ENCODE results near the gene HPSE.
A peak's percentile ranks its signal among the peaks of the same experiment; 100 is the strongest.
"Not testable (repeated sequence)": the region's sequence is repeated elsewhere in the genome, so short reads cannot be mapped to it uniquely, and the experiment has no call there.

The HPSE gene

DNA sequence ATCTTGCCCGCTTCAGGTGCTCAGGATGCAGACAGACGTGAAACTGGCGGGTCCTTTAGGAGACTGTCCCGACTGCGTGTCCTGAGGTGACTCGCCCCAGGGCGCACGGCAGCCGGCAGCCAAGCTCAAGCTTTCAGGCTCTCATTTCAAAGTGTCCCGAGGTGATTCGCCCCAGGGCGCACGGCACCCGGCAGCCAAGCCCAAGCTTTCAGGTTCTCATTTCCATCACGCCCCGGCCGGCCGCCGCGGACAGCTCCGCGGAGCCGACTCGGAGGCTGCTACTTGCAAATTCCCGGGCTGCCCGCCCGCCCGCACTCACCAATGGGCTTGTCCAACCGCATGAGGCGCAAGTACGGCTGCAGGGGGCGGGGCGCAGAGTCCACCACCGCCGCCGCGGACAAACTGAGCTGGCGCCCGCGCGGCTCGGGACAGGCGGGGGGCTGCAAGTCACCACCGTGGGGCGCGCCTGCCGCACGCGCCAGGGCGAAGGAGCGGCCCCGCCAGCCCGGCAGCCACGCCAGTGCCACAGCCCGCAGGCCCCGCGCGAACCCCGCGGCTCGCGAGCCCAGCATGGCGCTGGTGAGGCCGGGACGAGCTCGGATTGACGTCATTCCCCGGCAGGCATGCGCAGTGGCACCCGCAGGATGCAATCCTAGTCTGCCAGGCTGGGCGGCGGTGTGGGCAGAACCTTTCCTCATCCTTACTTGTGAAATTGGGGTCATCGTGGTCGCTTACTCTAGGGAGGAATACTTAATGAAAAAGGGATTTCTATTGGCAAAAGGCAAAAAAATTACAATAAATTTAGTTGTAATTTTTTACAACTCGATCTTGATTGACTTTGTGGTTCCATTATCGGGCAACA is 50.2 kb downstream of the HPSE start, which contains the start of gene COQ2:
TSS of gene COQ2 (minus strand) at position 606 of the 862 bp plus-strand sequence. CDS start at position 572, 34 bp downstream.
- peak; percentile 72 for DNase-seq (ENCODE audit: low read depth, low spot score)
- H3K4me3 ChIP-seq (ENCODE audit: low read length): peak within 1 kb of the TSS; percentile 86; the same call in 1 of the 2 replicates
- H3K36me3 ChIP-seq (ENCODE audit: control insufficient read depth, insufficient read depth, low read length): no peaks in the 10 kb centered on the region
- H3K9me3 ChIP-seq (ENCODE audit: control insufficient read depth, insufficient read depth, low read length): no peaks in the 10 kb centered on the region
- H3K27me3 ChIP-seq (ENCODE audit: control insufficient read depth, insufficient read depth, low read length): no peaks in the 10 kb centered on the region; the same call in 1 of the 2 replicates
- no CpG with 5 or more reads among the region's 76 CpGs for WGBS (ENCODE audit: insufficient coverage, insufficient read length)
- H3K4me1 ChIP-seq (ENCODE audit: control insufficient read depth, insufficient read depth, low read length): no peaks in the 10 kb centered on the region
- no peak within 1 kb of the TSS for H3K27ac ChIP-seq (ENCODE audit: low read length)

DNA sequence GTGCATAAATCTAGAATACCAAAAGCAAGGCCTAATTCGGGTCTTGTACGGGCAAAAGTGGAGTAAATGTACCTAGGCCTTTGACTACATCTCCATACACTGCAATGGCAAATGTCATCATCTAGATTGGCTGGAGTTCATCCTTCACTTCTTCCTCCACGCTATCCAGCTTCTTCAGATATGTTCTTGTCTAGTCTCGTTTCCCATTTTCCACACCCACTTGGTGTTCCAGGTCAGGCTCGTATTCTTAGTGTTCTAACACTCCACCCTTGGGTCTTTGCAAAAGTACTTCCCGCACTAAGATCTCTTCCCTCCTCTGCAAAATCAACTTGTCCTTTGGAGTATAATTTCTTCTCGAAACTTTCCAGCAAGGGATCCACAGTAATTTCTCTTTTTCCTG is 51.5 kb downstream of the HPSE start:
- no peak overlapping the region for H3K4me3 ChIP-seq (ENCODE audit: low read length)
- DNase-seq (ENCODE audit: low read depth, low spot score): no peak

DNA sequence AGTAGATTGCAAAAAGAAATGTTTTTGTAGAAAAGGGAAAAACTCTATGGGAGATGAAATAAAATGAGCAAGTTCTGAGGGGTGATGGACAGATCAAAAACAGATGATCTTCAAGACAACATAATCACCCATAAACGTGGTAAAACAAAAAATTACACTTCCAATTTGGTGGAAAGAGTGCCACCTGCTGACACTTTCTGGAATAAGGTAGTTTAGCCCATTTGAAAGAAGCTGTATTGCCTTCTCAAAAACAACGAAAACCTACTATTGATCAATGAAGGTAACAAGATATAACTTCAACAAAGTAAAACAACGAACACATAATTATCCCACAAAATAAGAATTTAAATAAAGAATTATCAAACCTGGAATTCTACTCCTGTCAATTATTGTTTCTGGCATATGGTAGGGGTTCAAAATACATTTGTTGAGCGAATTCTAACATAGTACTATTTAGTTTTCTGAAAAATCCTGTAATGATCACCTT is 52.6 kb downstream of the HPSE start:
- Histone ChIP-seq H3K9me3 (ENCODE audit: control insufficient read depth, insufficient read depth, low read length) (no peaks in the 10 kb centered on the region), H3K36me3 (ENCODE audit: control insufficient read depth, insufficient read depth, low read length) (no peaks in the 10 kb centered on the region; the same call in 1 of the 2 replicates), H3K4me3 (ENCODE audit: low read length) (no peak overlapping the region), H3K27me3 (ENCODE audit: control insufficient read depth, insufficient read depth, low read length) (no peaks in the 10 kb centered on the region; the same call in 1 of the 2 replicates), H3K27ac (ENCODE audit: low read length) (no peak overlapping the region), H3K4me1 (ENCODE audit: control insufficient read depth, insufficient read depth, low read length) (no peaks in the 10 kb centered on the region)
- no peak for DNase-seq (ENCODE audit: low read depth, low spot score)
- WGBS (ENCODE audit: insufficient coverage, insufficient read length): 100% methylated on average over 1 of the region's 4 CpGs

More for the DNA sequence above, 51.5 kb downstream of the HPSE start:
- Histone ChIP-seq H3K27me3 (ENCODE audit: control insufficient read depth, insufficient read depth, low read length) (no peaks in the 10 kb centered on the region; the same call in 1 of the 2 replicates), H3K9me3 (ENCODE audit: control insufficient read depth, insufficient read depth, low read length) (no peaks in the 10 kb centered on the region), H3K27ac (ENCODE audit: low read length) (no peak overlapping the region), H3K4me1 (ENCODE audit: control insufficient read depth, insufficient read depth, low read length) (no peaks in the 10 kb centered on the region), H3K36me3 (ENCODE audit: control insufficient read depth, insufficient read depth, low read length) (no peaks in the 10 kb centered on the region; the same call in 1 of the 2 replicates)
- WGBS (ENCODE audit: insufficient coverage, insufficient read length): no CpG with 5 or more reads among the region's 7 CpGs

- no peak overlapping the region for H3K4me3 ChIP-seq (ENCODE audit: low read length)
- H3K4me1 ChIP-seq (ENCODE audit: control insufficient read depth, insufficient read depth, low read length): no peaks in the 10 kb centered on the region
- no CpG with 5 or more reads among the region's 4 CpGs for WGBS (ENCODE audit: insufficient coverage, insufficient read length)
- H3K36me3 ChIP-seq (ENCODE audit: control insufficient read depth, insufficient read depth, low read length): no peaks in the 10 kb centered on the region; the same call in 1 of the 2 replicates
- no peaks in the 10 kb centered on the region for H3K9me3 ChIP-seq (ENCODE audit: control insufficient read depth, insufficient read depth, low read length)
- H3K27me3 ChIP-seq (ENCODE audit: control insufficient read depth, insufficient read depth, low read length): no peaks in the 10 kb centered on the region; the same call in 1 of the 2 replicates
- no peak for DNase-seq (ENCODE audit: low read depth, low spot score)
- no peak overlapping the region for H3K27ac ChIP-seq (ENCODE audit: low read length)
These were observed 53.3 kb downstream of the HPSE start for GRCh38 chr4:83281307-83281706.

DNA sequence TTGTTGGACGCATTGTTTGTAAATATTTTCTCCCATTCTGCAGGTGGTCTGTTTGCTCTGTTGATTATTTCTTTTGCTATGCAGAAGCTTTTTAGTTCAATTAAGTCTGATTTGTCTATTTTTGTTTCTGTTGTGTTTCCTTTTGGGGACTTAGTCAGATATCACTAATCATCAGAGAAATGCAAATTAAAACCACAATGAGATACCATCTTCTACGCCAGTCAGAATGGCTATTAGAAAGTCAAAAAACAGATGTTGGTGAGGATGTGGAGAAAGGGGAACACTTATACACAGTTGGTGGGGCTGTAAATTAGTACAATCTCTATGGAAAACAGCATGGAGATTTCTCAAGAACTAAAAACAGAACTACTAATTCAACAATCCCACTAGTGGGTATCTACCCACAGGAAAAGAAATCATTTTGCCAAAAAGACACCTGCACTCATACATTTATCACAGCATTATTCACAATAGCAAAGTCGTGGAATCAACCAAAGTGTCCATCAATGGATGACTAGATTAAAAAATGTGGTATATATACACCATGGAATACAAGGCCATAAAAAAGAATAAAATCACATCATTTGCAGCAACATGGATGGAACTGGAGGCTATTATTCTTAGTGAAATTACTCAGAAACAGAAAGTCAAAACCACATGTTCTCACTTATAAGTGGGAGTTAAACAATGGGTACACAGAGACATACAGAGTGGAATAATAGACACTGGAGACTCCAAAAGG is 58.2 kb downstream of the HPSE start:
- Histone ChIP-seq H3K27me3 (ENCODE audit: control insufficient read depth, insufficient read depth, low read length) (no peaks in the 10 kb centered on the region), H3K36me3 (ENCODE audit: control insufficient read depth, insufficient read depth, low read length) (no peaks in the 10 kb centered on the region; the same call in 1 of the 2 replicates), H3K9me3 (ENCODE audit: control insufficient read depth, insufficient read depth, low read length) (no peaks in the 10 kb centered on the region), H3K4me3 (ENCODE audit: low read length) (no peak overlapping the region), H3K27ac (ENCODE audit: low read length) (no peak overlapping the region), H3K4me1 (ENCODE audit: control insufficient read depth, insufficient read depth, low read length) (no peaks in the 10 kb centered on the region)
- no peak for DNase-seq (ENCODE audit: low read depth, low spot score)
- WGBS (ENCODE audit: insufficient coverage, insufficient read length): no CpG with 5 or more reads among the region's 3 CpGs

GRCh38 chr4:83273926-83274325 is 60.7 kb downstream of the HPSE start:
- H3K36me3 ChIP-seq (ENCODE audit: control insufficient read depth, insufficient read depth, low read length); H3K4me3 ChIP-seq (ENCODE audit: low read length); H3K27ac ChIP-seq (ENCODE audit: low read length); H3K9me3 ChIP-seq (ENCODE audit: control insufficient read depth, insufficient read depth, low read length); DNase-seq (ENCODE audit: low read depth, low spot score); H3K4me1 ChIP-seq (ENCODE audit: control insufficient read depth, insufficient read depth, low read length); H3K27me3 ChIP-seq (ENCODE audit: control insufficient read depth, insufficient read depth, low read length): not testable (repeated sequence)
- WGBS (ENCODE audit: insufficient coverage, insufficient read length): no CpG with 5 or more reads among the region's 3 CpGs

DNA sequence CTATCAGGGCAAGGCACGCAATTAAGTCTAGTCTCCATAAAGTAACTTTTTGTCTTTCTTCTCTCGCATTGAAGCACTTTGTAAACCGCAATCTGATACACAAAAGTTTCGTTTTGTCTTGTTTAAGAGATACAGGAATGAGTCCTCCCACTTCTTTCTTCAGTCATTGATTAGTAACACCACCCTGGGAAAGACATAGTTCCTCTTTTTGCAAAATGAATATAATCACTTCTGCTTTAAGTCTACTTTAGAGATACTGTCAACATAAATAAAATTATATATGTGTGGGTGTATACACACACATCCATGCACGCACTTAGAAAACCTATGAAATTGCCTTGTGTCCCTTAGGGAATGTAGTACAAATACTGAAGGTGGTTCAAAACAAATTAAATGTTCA is 61.7 kb downstream of the HPSE start:
- WGBS (ENCODE audit: insufficient coverage, insufficient read length): no CpG with 5 or more reads among the region's 5 CpGs

DNA sequence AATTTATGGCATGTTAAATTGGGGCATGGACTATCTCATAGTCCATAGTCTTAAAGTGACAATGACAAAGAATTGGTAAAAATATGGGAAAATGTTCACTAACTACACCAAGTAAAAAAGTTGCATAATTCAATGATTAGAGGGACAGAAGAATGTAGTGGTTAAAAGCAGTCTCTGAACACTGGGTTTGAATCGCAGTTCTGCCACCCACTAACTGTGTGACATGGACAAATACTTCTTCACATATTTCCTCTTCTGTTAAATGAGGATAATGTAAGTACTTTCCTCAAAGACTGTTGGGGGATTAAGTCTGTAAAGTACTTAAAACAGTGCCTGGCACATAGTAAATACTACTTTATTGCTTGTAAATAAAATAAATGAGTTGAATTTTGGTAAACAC is 65.4 kb downstream of the HPSE start:
- no peak overlapping the region for H3K4me3 ChIP-seq (ENCODE audit: low read length)
- WGBS (ENCODE audit: insufficient coverage, insufficient read length): no CpG with 5 or more reads among the region's 1 CpG
- H3K4me1 ChIP-seq (ENCODE audit: control insufficient read depth, insufficient read depth, low read length): no peaks in the 10 kb centered on the region
- H3K27me3 ChIP-seq (ENCODE audit: control insufficient read depth, insufficient read depth, low read length): no peaks in the 10 kb centered on the region
- no peak for DNase-seq (ENCODE audit: low read depth, low spot score)
- H3K27ac ChIP-seq (ENCODE audit: low read length): no peak overlapping the region
- no peaks in the 10 kb centered on the region for H3K9me3 ChIP-seq (ENCODE audit: control insufficient read depth, insufficient read depth, low read length)
- H3K36me3 ChIP-seq (ENCODE audit: control insufficient read depth, insufficient read depth, low read length): no peaks in the 10 kb centered on the region; the same call in 1 of the 2 replicates

More for the DNA sequence above, 61.7 kb downstream of the HPSE start:
- Histone ChIP-seq H3K27ac (ENCODE audit: low read length) (no peak overlapping the region), H3K27me3 (ENCODE audit: control insufficient read depth, insufficient read depth, low read length) (no peaks in the 10 kb centered on the region), H3K4me3 (ENCODE audit: low read length) (no peak overlapping the region), H3K36me3 (ENCODE audit: control insufficient read depth, insufficient read depth, low read length) (no peaks in the 10 kb centered on the region; the same call in 1 of the 2 replicates), H3K4me1 (ENCODE audit: control insufficient read depth, insufficient read depth, low read length) (no peaks in the 10 kb centered on the region), H3K9me3 (ENCODE audit: control insufficient read depth, insufficient read depth, low read length) (no peaks in the 10 kb centered on the region)
- DNase-seq (ENCODE audit: low read depth, low spot score): no peak

DNA sequence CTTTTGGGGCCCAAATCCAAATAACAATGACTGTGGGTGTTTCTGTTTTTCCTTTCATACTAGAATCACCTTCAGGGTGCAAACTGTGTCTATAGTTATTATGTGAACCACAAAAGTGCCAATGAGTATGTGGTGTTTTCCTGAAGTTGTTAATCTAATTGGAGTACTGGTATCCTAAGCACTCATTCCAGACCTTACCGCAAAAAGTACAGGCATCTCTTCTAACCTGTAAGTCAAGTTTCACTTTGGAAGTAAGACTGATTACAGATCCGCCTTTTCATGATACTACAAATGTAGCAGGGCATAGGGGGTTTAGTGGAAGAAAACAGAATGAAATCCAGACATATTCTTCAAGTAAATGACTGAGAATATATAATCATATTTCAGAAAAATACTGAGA is 66.2 kb downstream of the HPSE start:
- H3K27me3 ChIP-seq (ENCODE audit: control insufficient read depth, insufficient read depth, low read length): no peaks in the 10 kb centered on the region
- no peak overlapping the region for H3K4me3 ChIP-seq (ENCODE audit: low read length)
- H3K36me3 ChIP-seq (ENCODE audit: control insufficient read depth, insufficient read depth, low read length): no peaks in the 10 kb centered on the region; the same call in 1 of the 2 replicates
- H3K4me1 ChIP-seq (ENCODE audit: control insufficient read depth, insufficient read depth, low read length): no peaks in the 10 kb centered on the region
- H3K9me3 ChIP-seq (ENCODE audit: control insufficient read depth, insufficient read depth, low read length): no peaks in the 10 kb centered on the region
- DNase-seq (ENCODE audit: low read depth, low spot score): no peak
- no peak overlapping the region for H3K27ac ChIP-seq (ENCODE audit: low read length)
- WGBS (ENCODE audit: insufficient coverage, insufficient read length): no CpG with 5 or more reads among the region's 2 CpGs

DNA sequence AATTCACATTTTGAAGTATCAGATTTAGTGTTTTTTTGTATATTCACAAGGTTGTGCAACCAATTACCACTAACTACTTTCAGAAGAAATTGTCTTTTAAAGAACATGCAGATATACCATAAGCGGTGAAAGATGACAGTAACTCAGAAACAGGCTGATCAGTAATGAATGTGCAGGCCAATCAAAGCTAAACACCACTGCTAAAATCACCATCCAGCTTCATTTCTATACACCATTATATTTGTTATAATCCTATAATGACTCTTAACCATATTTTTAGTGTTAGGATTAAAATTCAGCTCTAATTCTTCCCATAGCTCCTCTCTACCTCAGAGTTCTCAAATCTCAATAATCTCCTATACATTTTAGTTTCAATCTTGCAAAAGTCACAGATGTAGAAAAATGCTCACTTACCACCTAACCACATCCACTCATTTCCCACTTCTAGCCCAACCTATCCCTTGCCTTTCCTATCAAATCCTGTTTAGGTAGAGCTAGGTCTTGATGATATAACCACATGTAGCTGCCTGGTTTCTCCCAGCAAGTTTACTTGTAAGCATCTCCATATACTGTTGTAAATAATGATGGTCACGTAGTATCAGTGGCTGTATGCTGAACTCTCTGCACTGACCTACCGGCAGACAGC is 66.7 kb downstream of the HPSE start:
- no peaks in the 10 kb centered on the region; the same call in 1 of the 2 replicates for H3K36me3 ChIP-seq (ENCODE audit: control insufficient read depth, insufficient read depth, low read length)
- H3K4me3 ChIP-seq (ENCODE audit: low read length): no peak overlapping the region
- no peaks in the 10 kb centered on the region for H3K9me3 ChIP-seq (ENCODE audit: control insufficient read depth, insufficient read depth, low read length)
- no peak overlapping the region for H3K27ac ChIP-seq (ENCODE audit: low read length)
- H3K27me3 ChIP-seq (ENCODE audit: control insufficient read depth, insufficient read depth, low read length): no peaks in the 10 kb centered on the region
- DNase-seq (ENCODE audit: low read depth, low spot score): no peak
- H3K4me1 ChIP-seq (ENCODE audit: control insufficient read depth, insufficient read depth, low read length): no peaks in the 10 kb centered on the region
- WGBS (ENCODE audit: insufficient coverage, insufficient read length): no CpG with 5 or more reads among the region's 3 CpGs
